Measurements from ENCODE around the gene FBXW5. TPM values are rescaled to one million over a fixed set of nuclear protein-coding genes. Genes with fewer than 3 reads are reported as not detected.

Gene FBXW5
- total RNA-seq, 1 donor from 2014 or later = 157 TPM

DNA sequence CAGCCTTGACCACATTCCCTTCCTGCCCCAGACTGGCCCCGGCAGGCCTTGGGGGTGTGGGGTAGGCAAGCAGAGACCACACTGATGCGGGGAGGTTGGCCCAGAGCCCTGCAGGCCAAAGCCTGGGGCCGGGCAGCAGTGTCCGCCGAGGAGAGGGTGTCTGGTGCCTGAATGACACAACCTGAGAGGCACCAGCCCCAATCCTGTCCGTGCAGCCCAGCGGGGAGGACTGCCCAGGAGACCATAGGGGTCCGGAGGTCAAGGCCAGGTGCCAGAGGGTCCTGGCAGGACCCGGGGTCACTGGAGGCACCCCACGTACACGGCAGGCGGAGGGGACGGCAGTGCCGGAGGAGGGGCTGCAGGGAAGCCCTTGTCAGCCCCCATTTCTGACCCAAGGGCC lies 27.2 kb upstream of the FBXW5 start:
- H3K4me3 ChIP-seq = no peak overlapping the region
- no peak for DNase-seq
- H3K36me3 ChIP-seq = no peaks in the 10 kb centered on the region
- H3K27me3 ChIP-seq (ENCODE audit: low read depth) = no peaks in the 10 kb centered on the region
- H3K27ac ChIP-seq (replicated peaks) = no peak overlapping the region
- peaks cover 62% of the 10 kb centered on the region for H3K4me1 ChIP-seq
- intact Hi-C loops (cut with micrococcal nuclease) = no loop called here
- no peaks in the 10 kb centered on the region for H3K9me3 ChIP-seq (replicated peaks)
- TF ChIP-seq, protein P1, sequence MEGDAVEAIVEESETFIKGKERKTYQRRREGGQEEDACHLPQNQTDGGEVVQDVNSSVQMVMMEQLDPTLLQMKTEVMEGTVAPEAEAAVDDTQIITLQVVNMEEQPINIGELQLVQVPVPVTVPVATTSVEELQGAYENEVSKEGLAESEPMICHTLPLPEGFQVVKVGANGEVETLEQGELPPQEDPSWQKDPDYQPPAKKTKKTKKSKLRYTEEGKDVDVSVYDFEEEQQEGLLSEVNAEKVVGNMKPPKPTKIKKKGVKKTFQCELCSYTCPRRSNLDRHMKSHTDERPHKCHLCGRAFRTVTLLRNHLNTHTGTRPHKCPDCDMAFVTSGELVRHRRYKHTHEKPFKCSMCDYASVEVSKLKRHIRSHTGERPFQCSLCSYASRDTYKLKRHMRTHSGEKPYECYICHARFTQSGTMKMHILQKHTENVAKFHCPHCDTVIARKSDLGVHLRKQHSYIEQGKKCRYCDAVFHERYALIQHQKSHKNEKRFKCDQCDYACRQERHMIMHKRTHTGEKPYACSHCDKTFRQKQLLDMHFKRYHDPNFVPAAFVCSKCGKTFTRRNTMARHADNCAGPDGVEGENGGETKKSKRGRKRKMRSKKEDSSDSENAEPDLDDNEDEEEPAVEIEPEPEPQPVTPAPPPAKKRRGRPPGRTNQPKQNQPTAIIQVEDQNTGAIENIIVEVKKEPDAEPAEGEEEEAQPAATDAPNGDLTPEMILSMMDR (IDR thresholded peaks at IDR 0.05; ENCODE audit: borderline replicate concordance) = no peak

DNA sequence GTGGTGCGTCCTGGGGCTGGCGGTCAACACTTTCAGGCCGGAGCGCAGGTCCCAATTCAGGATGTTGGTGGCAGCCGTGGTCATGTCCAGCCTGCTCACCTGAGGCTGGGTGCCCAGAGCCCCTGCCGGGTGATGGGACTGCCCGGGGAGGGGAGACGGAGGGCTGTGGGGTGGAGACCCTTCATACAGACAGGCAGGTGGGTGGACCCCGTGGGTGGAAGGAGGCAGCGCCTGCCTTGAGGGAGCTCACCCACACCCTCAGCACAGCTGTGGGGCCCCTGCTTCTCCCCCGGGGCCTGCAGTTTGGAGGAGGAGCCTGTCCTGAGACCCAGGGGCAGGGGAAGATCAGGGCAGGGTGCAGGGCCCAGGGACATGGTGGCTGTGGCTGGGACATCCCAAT lies 25.8 kb upstream of the FBXW5 start:
- Histone ChIP-seq H3K9me3 (replicated peaks) (no peaks in the 10 kb centered on the region), H3K27me3 (ENCODE audit: low read depth) (no peaks in the 10 kb centered on the region), H3K4me1 (peaks cover 57% of the 10 kb centered on the region), H3K36me3 (no peaks in the 10 kb centered on the region), H3K27ac (replicated peaks) (no peak overlapping the region), H3K4me3 (no peak overlapping the region)
- TF ChIP-seq, protein P1 (IDR thresholded peaks at IDR 0.05; ENCODE audit: borderline replicate concordance) = no peak
- intact Hi-C loops (cut with micrococcal nuclease) = no loop called here
- no peak for DNase-seq

DNA sequence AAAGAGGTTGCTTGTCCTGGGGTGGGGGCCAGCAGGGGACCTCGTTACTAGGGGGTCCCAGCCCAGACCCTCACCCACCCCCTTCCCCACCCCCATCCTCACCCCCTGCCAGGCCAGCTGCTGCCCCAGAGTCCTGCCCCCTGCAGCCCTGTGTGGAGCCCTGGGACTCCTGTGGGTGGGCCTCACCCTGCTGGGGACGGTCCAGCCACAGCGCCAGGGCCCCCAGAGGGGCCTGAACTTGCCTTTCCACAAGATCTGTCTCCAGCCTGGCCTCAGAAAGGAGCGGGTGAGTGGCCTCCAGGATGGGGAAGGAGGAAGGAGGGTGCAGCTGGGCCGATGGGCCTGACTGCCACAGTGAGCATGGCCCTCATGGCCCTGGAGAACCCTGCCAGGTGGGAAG lies 25.2 kb upstream of the FBXW5 start:
- H3K4me3 ChIP-seq = no peak overlapping the region
- intact Hi-C loops (cut with micrococcal nuclease) = no loop called here
- TF ChIP-seq, protein P1 (IDR thresholded peaks at IDR 0.05; ENCODE audit: borderline replicate concordance) = no peak
- no peaks in the 10 kb centered on the region for H3K27me3 ChIP-seq (ENCODE audit: low read depth)
- H3K36me3 ChIP-seq = no peaks in the 10 kb centered on the region
- DNase-seq = no peak
- peaks cover 51% of the 10 kb centered on the region for H3K4me1 ChIP-seq
- H3K9me3 ChIP-seq (replicated peaks) = no peaks in the 10 kb centered on the region
- no peak overlapping the region for H3K27ac ChIP-seq (replicated peaks)

DNA sequence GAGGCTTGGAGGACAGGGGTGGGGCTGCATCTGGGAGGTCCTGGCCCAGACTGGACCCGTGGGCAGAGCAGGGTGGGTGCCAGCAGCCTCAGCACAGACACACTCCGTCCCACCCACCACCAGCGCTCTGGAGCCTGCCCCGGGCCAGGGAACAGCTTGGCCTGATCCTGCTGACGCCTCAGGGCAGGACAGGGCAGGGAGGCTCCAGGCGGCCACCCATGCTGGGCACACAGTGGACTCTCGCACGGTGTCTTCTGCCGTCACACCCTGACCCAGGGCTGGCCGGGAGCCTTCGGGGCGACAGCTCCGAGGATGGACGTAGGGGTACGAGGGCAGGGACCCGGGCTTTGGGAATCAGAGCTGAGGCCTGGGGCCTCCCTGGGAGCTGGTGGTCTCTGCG lies 24.6 kb upstream of the FBXW5 start:
- no peaks in the 10 kb centered on the region for H3K36me3 ChIP-seq
- no peak overlapping the region for H3K27ac ChIP-seq (replicated peaks)
- no peak overlapping the region for H3K4me3 ChIP-seq
- TF ChIP-seq, protein P1 (IDR thresholded peaks at IDR 0.05; ENCODE audit: borderline replicate concordance) = no peak
- no peaks in the 10 kb centered on the region for H3K9me3 ChIP-seq (replicated peaks)
- no peaks in the 10 kb centered on the region for H3K27me3 ChIP-seq (ENCODE audit: low read depth)
- H3K4me1 ChIP-seq = peaks cover 51% of the 10 kb centered on the region
- no peak for DNase-seq
- intact Hi-C loops (cut with micrococcal nuclease) = no loop called here

DNA sequence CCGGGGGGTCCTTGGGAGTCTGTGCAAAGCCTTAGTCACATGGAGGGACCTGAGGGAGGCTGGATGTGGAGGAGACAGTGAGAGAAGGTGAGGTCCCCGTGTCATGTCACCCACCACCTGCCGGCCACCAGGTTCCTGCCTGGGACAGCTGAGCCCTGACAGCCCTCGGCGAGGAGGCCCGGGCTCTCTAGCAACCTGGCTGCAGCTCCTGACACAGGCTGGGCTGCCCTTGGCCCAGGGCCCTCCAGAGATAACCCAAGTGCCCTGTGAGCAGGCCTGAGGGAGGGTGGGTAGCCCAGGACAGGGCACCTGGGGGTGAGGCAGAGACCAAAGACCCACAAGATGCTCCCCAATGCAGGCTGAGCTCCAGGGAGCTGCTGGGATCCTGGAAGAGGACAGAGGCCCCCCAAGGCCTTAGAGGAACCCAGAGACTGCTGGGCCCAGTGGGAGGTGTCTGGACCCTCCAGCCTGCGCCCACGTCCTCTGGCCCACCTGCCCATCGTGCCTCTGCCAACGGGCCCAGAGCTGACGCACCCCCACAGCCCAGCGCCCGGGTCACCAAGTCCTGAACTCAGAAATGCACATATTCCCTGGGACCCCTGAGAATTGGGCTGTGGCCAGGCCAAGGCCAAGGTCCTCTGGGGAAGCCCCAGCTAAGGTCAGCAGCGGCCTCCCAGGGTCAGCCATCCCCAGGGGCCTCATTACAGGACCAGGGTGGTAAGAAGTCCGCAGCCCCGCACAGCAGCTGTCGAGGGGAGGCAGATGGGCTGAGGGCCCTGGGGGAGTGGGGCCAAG lies 24.0 kb upstream of the FBXW5 start:
- Histone ChIP-seq H3K36me3 (no peaks in the 10 kb centered on the region), H3K4me1 (peaks cover 51% of the 10 kb centered on the region), H3K4me3 (no peak overlapping the region), H3K9me3 (replicated peaks) (no peaks in the 10 kb centered on the region), H3K27me3 (ENCODE audit: low read depth) (no peaks in the 10 kb centered on the region), H3K27ac (replicated peaks) (no peak overlapping the region)
- TF ChIP-seq, protein P1 (IDR thresholded peaks at IDR 0.05; ENCODE audit: borderline replicate concordance) = no peak
- intact Hi-C loops (cut with micrococcal nuclease) = no loop called here
- DNase-seq = no peak
